K562 (cell line): ENCODE results near the gene OSGEP. TPM values are rescaled to one million over a fixed set of nuclear protein-coding genes. Genes with fewer than 3 reads are reported as not detected.

Experiments
- ATAC-seq: fragments of 200-7000 bp; cut with Tn5 transposase; 3 replicates; pipeline ENCODE4 v1.9.1; 2020; ENCODE audit warnings: moderate library complexity
- BruUV-seq: library from RNA; stranded (reverse); fragments of 400-500 nt; replicated peaks from 2 replicates; lab custom pipeline; 2021; lab: Mats Ljungman, UMichigan
- CTCF ChIA-PET: fragments of 300-600 bp; formaldehyde crosslinking; extraction: SDS; loops from one replicate; lab custom pipeline; 2021; ENCODE audit warnings: low intra/inter-chr PET ratio; lab: Yijun Ruan, JAX
- POLR2A ChIA-PET: fragments of 300-600, 350-650 bp; sonication (Branson Sonifier 250); formaldehyde crosslinking; extraction: SDS; loops from one replicate; lab custom pipeline; 2021; ENCODE audit warnings: antibody characterized with exemption, inconsistent platforms; lab: Yijun Ruan, JAX
- DNase-seq, 4 experiments: peaks; one replicate each; pipeline versions ENCODE4 v3.0.0 to v3.0.0-alpha.2; 2011 to 2018; ENCODE audit warnings: low spot score in 3 of 4, mixed read lengths in 3 of 4; ENCODE audit errors: extremely low read depth in 1 of 4
- FAIRE-seq: peaks from 2 replicates; lab custom pipeline; 2011; peaks lifted over from hg19 to GRCh38; lab: Jason Lieb, UNC
- H2AFZ ChIP-seq: 2 replicates; pipeline ENCODE4 v1.6.0; 2011; ENCODE audit warnings: low read depth, low read length, control low read depth, inconsistent platforms
- H3K27ac ChIP-seq: fragments of 200-600 bp; 3 replicates; pipeline ENCODE4 v1.8.0; 2011; ENCODE audit warnings: low read depth, mild to moderate bottlenecking, control low read depth, inconsistent platforms, low read length, moderate library complexity, mixed read lengths; ENCODE audit errors: extremely low read depth
- H3K27me3 ChIP-seq, 2 experiments: fragments of 300-600 bp in 1 of 2; 2 replicates in 1 of 2; 3 replicates in 1 of 2; pipeline versions ENCODE4 v1.6.0 to v1.8.0; 2011; ENCODE audit warnings: inconsistent platforms in 2 of 2, low read length in 2 of 2, mild to moderate bottlenecking in 1 of 2, mixed read lengths in 1 of 2, moderate library complexity in 1 of 2; ENCODE audit not compliant: control insufficient read depth in 2 of 2, insufficient read depth in 2 of 2
- H3K36me3 ChIP-seq: fragments of 300-600 bp; 3 replicates; pipeline ENCODE4 v1.8.0; 2011; ENCODE audit warnings: mild to moderate bottlenecking, low read length, inconsistent platforms; ENCODE audit not compliant: control insufficient read depth, insufficient read depth
- H3K4me1 ChIP-seq, 2 experiments: fragments of 200-600 bp in 1 of 2; replicated peaks in 1 of 2; 2 replicates in 1 of 2; 3 replicates in 1 of 2; pipeline versions ENCODE4 v1.5.1 to v1.8.0; 2011; ENCODE audit warnings: inconsistent platforms in 2 of 2, low read length in 2 of 2, mild to moderate bottlenecking in 1 of 2, mixed read lengths in 1 of 2, moderate library complexity in 1 of 2; ENCODE audit not compliant: control insufficient read depth in 2 of 2, insufficient read depth in 2 of 2
- H3K4me2 ChIP-seq: 2 replicates; pipeline ENCODE4 v1.6.1; 2011; ENCODE audit warnings: low read length, control low read depth, inconsistent platforms, mixed read lengths; ENCODE audit not compliant: insufficient read depth
- H3K4me3 ChIP-seq: fragments of 200-600 bp; sonication (generic), shearing (Covaris generic); 2 replicates; pipeline ENCODE4 v1.5.1; 2016; ENCODE audit warnings: control low read depth, inconsistent platforms
- H3K79me2 ChIP-seq: fragments of 200-600 bp; 3 replicates; pipeline ENCODE4 v1.8.0; 2011; ENCODE audit warnings: low read length, inconsistent platforms; ENCODE audit not compliant: control insufficient read depth, insufficient read depth
- H3K9ac ChIP-seq, 2 experiments: 2 replicates each; pipeline versions ENCODE4 v1.6.0 to v1.6.1; 2011; ENCODE audit warnings: low read depth in 2 of 2, low read length in 2 of 2, control low read depth in 1 of 2, inconsistent platforms in 1 of 2, mild to moderate bottlenecking in 1 of 2, mixed read lengths in 1 of 2; ENCODE audit not compliant: insufficient read depth in 1 of 2
- H3K9me1 ChIP-seq: one replicate; pipeline ENCODE4 v1.6.0; 2011; ENCODE audit warnings: inconsistent platforms, mild to moderate bottlenecking, low read length, moderate library complexity; ENCODE audit not compliant: control insufficient read depth, insufficient read depth
- H3K9me3 ChIP-seq: replicated peaks from 2 replicates; pipeline ENCODE4 v1.5.1; 2011; ENCODE audit warnings: low read depth, low read length, inconsistent platforms; ENCODE audit not compliant: control insufficient read depth, insufficient read depth
- H4K20me1 ChIP-seq: replicated peaks from 2 replicates; pipeline ENCODE4 v1.6.1; 2011; ENCODE audit warnings: low read length, inconsistent platforms, mixed read lengths; ENCODE audit not compliant: control insufficient read depth, insufficient read depth
- CBX5 ChIP-seq: IDR thresholded peaks from 2 replicates; pipeline ENCODE4 v1.6.1; 2014; ENCODE audit warnings: low read depth, borderline replicate concordance
- HNRNPK ChIP-seq: fragments of 200-400 bp; formaldehyde crosslinking; IDR thresholded peaks from one replicate; pipeline ENCODE4 v1.6.1; 2018; ENCODE audit warnings: mild to moderate bottlenecking, low read depth, low read length; ENCODE audit not compliant: poor library complexity, severe bottlenecking
- MCM5 ChIP-seq: fragments of 450-650 bp; IDR thresholded peaks from 2 replicates; pipeline ENCODE4 v1.6.1; 2016; ENCODE audit warnings: low read depth
- WGBS: fragments of 100-300 bp; shearing (Covaris generic); methylation state at CpG from one replicate; pipeline ENCODE4 v1.1.6; 2016; ENCODE audit warnings: low coverage, mixed read lengths; ENCODE audit not compliant: insufficient coverage; ENCODE audit errors: missing lambda C conversion rate; 5-methylcytosine and 5-hydroxymethylcytosine counted together
- in situ Hi-C: fragments of 300-500 bp; cut with MboI; formaldehyde crosslinking; loops from 4 replicates; pipeline ENCODE4 v1.15.0; 2018; ENCODE audit warnings: inconsistent platforms, mixed read lengths
- intact Hi-C: fragments of 100-400 bp; cut with micrococcal nuclease; formaldehyde crosslinking; loops from 2 replicates; pipeline ENCODE4 v1.14.2; 2022
- polyA plus RNA-seq, 8 experiments: library from polyadenylated mRNA; depleted of rRNA in 4 of 8; stranded (reverse) in 5 of 8; unstranded in 3 of 8; fragments of >200 nt; fragmentation: Nextera tagmentation in 2 of 8; fragmentation: Illumina TruSeq in 1 of 8; extraction: Ambion mirVana in 2 of 8; extraction: Trizol in 1 of 8; gene quantifications; 2 replicates each; pipeline versions ENCODE4 v1.2.1 to v1.2.3, GENCODE V29; 2011 to 2014; ENCODE audit warnings: inconsistent platforms in 1 of 8, missing spikeins in 1 of 8
- total RNA-seq, 7 experiments: library from RNA; depleted of rRNA in 6 of 7; stranded (reverse); fragments of >200 nt in 6 of 7; fragmentation: Illumina TruSeq in 2 of 7; extraction: Trizol in 2 of 7; gene quantifications; 2 replicates each; pipeline versions ENCODE4 v1.2.1 to v1.2.3, GENCODE V29; 2011 to 2021; ENCODE audit warnings: low replicate concordance in 1 of 7
- TF ChIP-seq, protein P1 (sequence below): IDR thresholded peaks from 2 replicates; pipeline ENCODE4 v1.6.1; 2016; ENCODE audit warnings: missing genetic modification characterization, missing compliant biosample characterization

OSGEP gene
- total and polyA plus RNA-seq, 9 of the 15 experiments (the other 6 are each of a cell fraction or from before 2014, with no cell fraction given): 32.1 to 59.2 (median 44.1) TPM

DNA sequence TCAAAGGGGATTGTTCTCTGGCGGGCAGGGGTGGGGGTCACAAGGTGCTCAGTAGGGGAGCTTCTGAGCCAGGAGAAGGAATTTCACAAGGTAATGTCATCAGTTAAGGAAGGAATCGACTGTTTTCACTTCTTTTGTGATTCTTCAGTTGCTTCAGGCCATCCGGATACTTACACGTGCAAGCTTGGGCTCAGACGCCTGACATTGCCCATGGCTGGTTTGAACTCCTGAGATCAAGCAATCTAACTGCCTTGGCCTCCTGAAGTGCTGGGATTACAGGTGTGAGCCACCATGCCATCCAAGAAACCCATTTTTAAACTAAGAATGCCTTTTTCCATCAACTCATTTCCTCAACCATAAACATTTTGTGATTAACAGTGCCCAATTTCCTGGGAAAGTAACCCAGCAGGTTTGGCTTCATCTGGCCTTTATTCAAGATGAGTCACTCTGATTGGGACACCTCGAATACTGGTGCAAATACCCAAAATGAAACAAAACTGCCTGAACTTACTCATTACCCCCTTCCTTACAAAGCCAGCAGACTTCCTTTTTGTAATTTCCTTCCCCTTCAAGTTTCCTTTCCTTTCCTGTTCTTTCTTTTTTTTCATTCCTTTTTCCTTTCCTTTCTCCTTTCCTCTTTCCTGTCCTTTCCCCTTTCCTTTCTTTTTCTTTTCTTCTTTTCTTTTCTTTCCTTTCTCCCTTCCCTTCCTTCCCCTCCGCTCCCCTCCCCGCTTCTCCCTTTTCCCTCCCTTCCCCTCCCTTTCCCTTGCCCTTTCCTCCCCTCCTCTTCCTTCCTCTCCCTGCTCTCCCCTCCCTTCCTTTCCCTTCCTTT is 40.5 kb upstream of the OSGEP start:
- BruUV-seq: no TSS peak
- H2AFZ ChIP-seq: no peak overlapping the region
- no peaks in the 10 kb centered on the region for H3K79me2 ChIP-seq
- no peak overlapping the region for H3K4me3 ChIP-seq
- POLR2A ChIA-PET: no interaction called here
- CTCF ChIA-PET: no interaction called here
- no peak overlapping the region for H3K27ac ChIP-seq
- H3K36me3 ChIP-seq: no peaks in the 10 kb centered on the region
- H3K4me1 ChIP-seq: peaks cover 4 to 18% of the 10 kb centered on the region in 2 experiments; a peak in 3 of 5 replicates
- H3K9me3 ChIP-seq: no peaks in the 10 kb centered on the region
- no peaks in the 10 kb centered on the region for H4K20me1 ChIP-seq
- H3K4me2 ChIP-seq: no peak overlapping the region
- ATAC-seq (no peak), FAIRE-seq (peak; percentile 40), DNase-seq (no peak)
- no peaks in the 10 kb centered on the region for H3K9me1 ChIP-seq
- H3K27me3 ChIP-seq: no peaks in the 10 kb centered on the region
- intact Hi-C loops: no loop called here
- H3K9ac ChIP-seq: no peak overlapping the region
- WGBS: 53% methylated on average over 7 of the region's 8 CpGs
- TF ChIP-seq, protein P1, sequence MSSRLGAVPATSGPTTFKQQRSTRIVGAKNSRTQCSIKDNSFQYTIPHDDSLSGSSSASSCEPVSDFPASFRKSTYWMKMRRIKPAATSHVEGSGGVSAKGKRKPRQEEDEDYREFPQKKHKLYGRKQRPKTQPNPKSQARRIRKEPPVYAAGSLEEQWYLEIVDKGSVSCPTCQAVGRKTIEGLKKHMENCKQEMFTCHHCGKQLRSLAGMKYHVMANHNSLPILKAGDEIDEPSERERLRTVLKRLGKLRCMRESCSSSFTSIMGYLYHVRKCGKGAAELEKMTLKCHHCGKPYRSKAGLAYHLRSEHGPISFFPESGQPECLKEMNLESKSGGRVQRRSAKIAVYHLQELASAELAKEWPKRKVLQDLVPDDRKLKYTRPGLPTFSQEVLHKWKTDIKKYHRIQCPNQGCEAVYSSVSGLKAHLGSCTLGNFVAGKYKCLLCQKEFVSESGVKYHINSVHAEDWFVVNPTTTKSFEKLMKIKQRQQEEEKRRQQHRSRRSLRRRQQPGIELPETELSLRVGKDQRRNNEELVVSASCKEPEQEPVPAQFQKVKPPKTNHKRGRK (tag): peak; percentile 84
- no peak for TF ChIP-seq MCM5
- peak; percentile 29 for TF ChIP-seq HNRNPK
- peak; percentile 47; the same call in 1 of the 2 replicates for TF ChIP-seq CBX5
- in situ Hi-C loops: no loop called here
